ENCODE data around the gene PHRF1.
A peak's percentile ranks its signal among the peaks of the same experiment; 100 is the strongest.

Gene PHRF1

DNA sequence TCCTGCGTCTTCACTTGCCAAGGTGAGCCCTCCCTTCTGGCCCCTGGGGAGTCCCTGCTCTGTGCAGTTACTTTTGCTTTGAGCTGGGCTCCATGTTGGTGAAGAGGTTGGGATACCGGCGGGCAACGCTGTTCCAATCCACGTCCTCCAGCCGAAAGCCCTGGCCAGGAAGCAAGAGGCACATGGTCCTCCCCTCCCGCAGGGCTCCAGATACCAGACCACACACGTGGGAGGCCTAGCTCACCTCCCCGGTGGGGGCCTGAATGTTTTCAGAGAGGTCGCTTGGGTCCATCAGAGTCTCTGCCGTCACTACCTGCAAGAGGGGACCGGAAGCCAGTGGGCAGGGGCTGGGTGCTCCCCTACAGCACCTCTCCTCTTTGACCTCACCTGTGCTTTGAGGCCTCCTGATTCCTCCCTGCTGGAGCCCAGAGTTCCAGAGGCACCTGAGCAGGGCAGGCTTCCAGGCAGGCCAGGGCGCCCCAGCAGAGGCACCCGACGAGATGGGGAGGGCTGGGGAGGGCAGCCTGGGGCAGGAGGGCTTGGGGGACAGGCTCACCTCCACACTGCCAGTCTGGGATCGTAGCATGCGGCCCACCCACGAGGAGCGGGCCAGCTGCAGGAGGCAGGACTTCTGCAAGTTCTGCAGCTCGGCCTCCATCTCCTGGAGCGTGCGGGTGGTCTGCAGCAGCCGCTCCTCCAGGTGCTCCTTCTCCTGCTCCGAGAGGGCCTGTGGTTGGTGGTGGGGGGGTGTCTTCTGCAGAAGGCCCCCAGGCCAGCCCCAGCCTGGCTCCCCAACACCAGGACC, 18.7 kb upstream of the PHRF1 start:
- no peak for DNase-seq

DNA sequence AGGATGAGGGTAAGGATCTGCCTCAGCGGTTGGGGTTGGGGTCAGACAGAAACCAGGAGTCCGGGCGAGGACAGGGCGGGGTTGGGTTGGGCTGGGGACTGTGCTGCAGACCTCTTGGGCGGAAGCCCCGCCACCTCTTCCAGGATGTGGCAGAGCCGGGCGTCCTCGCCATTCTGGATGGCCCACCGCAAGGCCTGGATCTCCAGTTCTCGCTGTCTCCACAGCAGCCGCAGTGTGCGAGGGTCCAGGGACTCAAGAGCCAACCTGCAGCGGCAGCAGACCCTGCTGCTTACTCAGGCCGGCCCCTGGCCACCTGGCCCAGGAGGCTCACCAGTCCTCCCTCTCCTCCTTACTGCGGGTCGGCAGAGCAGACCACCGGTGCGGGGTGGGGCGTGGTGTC, 17.8 kb upstream of the PHRF1 start:
- DNase-seq, result no peak

DNA sequence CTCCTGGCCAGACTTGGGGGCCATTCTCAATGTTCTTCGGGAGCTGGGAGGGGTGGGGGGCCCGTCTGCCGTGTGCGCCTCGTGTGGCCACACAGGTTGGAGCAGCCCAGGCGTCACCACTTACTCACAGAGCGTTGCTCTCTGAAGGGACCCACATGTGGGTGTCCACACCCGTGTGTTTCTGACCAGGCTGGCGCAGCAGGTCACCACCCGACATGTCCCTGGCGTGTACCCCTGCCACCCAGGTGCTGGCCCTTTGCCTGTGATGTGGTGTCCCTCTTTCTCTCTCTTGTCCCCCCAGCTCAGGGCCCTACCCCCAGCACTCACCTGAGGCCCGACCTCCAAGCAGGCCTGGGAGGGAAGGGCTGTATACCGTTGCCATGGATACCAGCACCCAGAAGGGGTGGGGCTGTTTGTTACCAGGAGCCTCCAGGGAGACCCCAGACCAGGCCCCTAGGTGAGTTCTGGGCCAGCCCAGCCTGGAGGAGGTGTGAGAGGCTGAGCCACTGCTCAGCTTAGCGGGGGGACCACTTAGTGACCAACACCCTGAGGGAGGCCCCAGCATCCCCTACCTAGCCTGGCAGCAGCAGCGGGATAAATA, 17.1 kb upstream of the PHRF1 start:
- no peak for DNase-seq

DNA sequence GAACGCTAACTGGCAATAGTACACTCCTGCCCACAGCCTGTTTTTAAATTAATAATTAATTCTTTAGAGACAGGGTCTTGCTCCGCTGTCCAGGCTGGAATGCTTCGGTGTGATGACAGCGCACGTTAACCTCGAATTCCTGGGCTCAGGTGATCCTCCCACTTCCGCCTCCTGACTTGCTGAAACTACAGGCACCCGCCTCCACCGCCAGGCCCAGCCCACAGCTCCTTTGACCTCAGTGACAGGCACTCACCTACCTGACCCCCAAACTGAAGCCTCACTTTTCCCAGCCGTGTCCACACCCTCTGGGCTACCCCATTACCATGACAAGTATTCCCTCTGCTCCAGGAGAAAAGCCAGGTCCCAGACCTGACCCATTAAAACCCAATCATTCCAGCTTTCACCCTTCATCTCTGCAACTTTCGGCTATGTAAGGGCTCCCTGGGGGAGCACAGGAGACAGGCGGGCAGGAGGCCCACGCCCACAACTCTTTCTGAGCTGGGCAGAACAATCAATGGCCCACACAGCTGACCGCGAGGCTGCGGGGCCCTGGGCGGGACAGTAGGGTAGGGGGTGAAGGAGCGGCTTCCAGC, 16.5 kb upstream of the PHRF1 start:
- DNase-seq, result no peak

DNA sequence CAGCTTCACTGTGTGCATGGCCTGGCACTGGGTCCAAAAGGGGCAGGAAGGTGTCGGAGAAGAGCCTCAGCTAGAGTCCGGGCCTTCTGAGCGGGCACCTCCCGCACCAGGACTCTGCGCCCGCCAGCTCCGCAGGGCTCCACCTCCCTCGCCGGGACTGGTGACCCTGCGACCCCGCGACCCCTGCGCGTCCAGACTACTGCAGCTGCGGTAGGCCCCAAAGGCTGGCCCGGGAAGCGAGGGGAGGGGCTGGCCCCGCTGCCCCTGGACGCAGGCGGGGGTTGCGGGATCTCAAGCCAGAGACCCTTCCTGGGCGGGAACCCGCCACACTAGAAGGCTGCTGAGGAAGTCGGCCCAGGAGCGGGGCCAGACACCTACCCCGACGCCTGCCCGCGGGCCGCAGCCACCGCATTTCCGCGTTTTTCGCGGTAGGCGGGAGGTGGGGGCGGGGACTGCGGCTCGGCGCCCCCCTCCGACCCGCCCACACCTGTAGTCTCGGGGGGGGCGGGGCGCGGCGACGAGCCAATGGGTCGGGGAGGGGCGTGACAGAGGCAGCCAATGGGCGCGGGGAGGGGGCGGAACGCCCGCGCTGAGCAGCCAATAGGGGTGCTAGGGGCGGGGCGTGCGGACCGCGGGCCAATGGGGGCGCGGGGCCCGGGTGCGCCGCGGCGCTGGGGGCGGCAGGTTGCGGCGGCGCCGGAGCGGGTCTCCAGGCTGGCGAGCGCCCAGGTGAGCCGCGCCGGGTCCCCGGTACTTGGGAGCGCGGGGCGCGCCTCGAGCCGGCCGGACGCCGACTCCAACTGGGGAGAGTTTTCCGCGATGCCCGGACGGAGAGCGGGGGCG, 15.7 kb upstream of the PHRF1 start, which contains the start of the genes LMNTD2 and RASSF7:
Gene LMNTD2 (minus strand): TSS at position 434 of the 843 bp plus-strand sequence. CDS start 22 bp downstream, at position 412.
Gene RASSF7 (plus strand): TSS at position 666 of the 843 bp plus-strand sequence. CDS start 799 bp downstream, outside the sequence.
- DNase-seq, result peak; percentile 93 to 96

DNA sequence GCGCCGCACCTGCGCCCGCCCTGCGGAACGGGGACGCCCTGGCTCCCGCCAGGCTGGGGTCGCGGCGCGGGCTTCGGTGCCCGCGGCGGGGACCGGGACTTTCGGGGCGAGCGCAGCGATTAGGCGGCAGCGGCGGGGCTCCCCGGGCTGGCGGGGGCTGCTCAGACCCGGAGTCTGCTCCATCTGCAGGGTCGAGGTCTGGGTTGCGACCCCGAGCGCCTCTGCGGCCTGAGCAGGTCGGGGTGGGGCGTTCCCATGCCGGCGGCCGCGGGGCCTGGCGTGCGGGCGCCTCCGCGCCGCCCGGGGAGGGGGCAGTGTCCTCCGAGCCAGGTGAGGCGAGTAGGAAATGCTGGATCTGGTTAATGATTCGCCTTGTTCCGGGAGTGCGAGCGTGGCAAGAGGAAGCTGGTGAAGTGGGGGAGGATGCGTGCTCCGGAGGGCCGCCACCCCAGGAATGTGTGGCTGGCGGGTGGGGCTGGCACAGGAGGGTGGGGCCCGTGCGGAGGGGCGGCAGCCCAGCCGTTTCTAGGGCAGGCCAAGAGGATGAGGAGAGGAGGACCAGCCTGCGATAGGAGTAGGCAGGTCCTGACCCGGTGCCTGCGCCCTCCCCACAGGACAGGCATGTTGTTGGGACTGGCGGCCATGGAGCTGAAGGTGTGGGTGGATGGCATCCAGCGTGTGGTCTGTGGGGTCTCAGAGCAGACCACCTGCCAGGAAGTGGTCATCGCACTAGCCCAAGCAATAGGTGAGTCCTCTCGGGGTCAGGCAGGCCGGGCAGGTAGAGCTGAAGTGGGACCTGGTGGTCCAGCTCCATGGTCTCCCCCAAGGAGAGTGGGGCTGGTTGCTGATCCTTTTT, 14.9 kb upstream of the PHRF1 start:
- no peak for DNase-seq

DNA sequence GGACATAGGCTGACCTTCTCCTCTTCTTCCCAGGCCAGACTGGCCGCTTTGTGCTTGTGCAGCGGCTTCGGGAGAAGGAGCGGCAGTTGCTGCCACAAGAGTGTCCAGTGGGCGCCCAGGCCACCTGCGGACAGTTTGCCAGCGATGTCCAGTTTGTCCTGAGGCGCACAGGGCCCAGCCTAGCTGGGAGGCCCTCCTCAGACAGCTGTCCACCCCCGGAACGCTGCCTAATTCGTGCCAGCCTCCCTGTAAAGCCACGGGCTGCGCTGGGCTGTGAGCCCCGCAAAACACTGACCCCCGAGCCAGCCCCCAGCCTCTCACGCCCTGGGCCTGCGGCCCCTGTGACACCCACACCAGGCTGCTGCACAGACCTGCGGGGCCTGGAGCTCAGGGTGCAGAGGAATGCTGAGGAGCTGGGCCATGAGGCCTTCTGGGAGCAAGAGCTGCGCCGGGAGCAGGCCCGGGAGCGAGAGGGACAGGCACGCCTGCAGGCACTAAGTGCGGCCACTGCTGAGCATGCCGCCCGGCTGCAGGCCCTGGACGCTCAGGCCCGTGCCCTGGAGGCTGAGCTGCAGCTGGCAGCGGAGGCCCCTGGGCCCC, 14.1 kb upstream of the PHRF1 start:
- no peak for DNase-seq

DNA sequence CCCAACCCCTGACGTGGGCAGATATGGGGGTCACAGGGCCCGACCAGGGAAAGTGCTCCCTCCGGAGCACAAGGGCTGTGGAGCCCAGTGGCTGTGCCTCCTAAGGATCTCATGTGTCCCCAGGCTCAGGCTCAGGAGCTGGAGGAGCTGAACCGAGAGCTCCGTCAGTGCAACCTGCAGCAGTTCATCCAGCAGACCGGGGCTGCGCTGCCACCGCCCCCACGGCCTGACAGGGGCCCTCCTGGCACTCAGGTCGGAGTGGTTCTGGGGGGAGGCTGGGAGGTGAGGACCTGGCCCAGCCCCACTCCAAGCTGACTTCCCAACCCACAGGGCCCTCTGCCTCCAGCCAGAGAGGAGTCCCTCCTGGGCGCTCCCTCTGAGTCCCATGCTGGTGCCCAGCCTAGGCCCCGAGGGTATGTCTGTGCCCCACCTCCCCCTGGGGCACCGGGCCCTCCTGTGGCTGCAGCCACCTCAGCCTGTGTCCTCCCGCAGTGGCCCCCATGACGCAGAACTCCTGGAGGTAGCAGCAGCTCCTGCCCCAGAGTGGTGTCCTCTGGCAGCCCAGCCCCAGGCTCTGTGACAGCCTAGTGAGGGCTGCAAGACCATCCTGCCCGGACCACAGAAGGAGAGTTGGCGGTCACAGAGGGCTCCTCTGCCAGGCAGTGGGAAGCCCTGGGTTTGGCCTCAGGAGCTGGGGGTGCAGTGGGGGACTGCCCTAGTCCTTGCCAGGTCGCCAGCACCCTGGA, 13.0 kb upstream of the PHRF1 start:
- DNase-seq, result no peak

DNA sequence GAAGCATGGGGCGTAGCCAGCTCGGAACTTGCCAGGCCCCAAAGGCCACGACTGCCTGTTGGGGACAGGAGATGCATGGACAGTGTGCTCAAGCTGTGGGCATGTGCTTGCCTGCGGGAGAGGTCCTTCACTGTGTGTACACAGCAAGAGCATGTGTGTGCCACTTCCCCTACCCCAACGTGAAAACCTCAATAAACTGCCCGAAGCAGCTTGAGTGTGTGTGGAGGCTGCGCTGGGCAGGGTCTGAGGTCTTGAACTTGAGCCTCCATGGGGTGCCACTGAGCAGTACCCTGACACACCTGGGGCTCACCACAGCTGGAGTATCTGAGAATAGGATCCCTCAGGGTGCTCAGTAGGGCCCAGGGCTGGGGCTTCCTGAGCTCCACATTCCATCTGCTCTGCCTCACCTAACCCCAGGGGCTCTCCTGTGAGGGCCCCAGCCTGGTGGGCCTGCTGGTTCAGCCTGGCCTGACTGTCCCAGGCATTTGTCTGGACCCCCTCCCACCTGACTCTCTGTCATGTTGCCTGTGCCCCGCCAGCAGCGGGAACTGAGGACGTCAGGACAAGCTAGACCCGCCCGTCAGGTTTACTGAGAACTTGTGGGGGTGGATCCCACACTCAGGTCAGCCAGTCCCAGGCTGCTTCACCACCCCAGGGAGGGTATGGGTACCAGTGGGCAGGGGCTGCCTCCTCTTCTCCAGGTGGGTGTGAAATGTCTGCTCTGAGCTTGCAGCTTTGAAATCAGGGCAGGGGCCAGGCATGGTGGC, 12.3 kb upstream of the PHRF1 start:
- DNase-seq, result no peak

DNA sequence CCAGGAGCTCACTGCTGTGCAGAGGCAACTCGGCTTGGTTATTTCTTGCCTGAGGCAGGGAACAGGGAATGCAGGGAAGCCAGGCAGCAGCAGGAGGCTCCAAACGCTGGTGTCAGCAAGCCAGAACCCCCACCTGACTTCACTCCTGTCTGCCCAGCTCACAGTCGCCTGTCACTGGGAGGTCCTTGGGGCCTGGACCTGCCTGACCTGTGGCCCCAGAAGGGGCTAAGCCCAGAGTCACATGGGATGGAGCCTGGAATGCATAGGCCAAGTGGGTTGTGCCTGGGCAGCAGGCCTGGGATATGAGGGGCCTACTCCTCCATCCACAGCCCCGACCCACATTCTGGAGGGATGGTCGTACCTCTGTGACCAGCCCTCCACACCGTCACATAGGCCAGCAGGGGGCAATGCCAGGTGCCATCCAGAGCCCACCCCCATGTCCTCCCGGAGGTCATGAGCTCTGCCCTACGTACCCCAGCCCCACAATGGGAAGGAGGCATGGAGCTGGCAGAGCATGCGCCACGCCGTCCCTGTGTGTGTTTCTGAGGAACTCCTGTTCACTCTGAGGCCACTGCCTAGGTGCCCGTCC, 10.3 kb upstream of the PHRF1 start:
- no peak for DNase-seq

DNA sequence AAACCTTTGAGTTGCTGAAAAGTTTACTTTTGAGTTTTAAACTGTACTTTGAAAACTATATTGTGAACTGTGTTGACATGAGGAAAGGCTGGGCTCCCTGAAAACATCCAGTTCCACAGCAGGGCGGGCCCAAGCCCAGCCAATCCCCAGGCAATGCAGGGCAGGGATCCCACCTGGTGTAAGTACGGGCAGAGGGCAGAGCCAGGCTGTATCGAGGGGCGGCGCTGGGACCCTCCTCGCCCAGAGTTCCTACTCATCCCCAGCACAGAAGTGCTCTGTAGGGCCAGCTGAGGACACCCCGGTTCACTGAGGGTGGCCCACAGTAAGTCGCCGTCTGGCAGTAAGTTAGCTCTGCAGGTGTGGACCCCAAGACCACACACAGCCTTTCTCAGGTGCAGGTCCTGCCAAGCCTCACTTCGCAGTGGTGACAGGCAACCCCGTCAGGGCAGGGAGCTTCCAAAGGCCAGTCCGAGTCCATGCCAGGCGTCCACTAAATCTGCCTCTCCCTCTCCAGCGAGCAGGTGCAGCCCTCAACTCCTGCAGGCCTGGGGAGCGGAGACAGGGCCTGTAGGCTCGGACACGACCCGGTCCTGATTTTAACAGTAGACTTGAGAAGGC, 9.2 kb upstream of the PHRF1 start:
- no peak for DNase-seq

DNA sequence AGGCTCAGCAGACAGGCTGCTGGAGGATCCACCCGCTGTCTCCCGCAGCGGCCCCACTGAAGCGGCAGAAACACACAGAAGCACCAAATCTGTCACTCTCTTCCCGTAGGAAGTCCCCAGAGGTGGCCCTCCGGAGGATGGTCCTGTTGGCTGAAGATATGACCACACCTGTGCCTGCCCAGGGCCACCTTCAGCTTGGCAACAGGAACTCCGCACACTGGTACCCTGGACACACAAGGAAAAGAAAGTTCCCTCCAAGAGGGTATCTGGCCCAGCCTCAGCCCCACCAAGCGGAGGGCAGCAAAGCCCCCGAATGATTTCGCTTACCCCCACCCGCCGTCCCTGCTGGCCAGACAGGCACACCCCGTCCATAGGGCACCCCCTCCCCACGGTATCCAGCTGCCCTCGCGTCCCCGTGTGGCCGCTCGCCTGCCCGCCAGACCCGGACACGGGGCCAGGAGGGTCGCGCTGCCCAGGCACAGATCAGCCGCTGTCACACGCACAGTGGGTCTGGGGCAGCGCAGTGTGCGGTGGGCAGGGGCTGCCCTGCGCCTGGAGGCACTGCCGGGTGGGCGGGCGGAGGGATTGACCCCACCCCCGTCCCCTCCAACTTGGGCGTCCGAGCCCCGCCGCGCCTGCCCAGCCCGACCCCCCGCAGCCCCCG, 8.5 kb upstream of the PHRF1 start:
- no peak for DNase-seq

DNA sequence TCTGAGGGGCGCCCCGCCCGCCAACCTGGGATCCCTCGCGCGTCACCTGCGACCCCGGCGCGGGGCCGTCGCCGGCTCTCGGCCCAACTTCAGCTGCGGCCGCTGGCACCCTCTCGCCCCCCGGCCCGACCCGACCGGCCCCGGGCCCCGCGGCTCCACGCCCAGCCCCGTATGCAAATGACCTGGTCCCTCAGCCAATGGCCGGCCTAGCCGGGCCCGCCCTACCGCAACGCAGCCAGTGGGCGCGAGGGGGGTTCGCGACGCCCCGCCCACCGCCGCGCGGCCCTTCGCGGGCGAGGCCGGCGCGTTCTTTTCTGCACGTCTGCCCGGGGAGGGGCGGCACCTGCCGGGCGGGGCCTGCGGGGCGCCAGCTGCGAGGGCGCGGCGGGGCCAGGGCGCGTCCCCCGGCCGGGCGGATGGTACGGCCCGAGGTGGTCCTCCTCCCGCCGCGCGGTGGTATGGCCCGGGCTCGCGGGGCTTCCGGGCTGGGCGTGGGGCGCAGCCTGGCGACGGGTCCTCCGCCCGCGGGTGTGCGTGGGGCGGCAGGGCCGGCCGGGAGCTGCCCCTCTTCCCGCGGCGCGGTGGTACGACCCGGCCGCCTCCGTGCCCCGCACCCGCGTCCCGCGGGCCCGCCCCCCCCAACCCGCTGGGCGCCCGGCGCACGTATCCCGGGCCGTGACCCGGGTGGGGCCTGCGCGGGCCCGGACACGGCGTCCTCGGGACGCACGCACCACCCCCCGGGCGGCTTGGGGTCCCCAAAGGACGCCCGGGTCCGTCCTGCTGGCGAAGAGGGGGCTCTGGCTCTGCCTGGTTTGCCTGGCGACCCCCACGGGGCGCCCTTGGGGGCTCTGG, 7.7 kb upstream of the PHRF1 start:
- peak; percentile 96 for DNase-seq

DNA sequence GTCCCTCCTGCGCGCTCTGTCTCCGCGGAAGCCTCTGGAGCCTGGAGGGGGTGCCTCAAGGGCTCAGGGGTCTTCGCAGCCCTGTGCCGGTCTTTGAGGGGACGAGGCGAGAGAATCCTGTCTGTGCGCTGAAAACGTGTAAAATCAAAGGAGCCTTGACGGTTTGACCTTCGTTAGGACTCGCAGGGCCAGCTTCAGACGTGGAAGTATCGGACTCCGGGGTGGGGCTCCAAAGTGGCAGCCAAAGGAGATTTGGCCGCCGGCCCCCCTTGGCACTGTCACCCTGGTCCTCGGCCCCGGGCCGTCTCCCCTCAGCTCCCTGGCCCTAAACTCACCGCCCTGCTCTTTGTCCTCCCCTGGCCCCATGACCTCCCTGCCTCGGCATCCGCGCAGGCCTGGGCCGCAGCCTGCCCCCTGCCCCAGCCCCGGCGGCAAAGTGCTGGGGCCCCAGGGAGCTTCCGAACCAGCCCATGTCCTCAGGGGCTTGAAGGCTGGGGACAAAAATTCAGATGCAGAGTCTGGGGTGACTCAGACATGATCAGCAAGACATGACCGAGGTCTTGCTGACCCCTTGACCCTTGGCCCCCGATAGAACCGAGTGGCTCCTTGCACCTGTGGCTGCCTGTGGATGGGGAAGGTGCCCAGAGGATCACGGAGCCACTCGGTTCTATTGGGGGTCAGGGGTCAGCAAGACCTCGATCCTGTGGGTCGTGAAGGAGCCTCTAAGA, 6.9 kb upstream of the PHRF1 start:
- no peak for DNase-seq

DNA sequence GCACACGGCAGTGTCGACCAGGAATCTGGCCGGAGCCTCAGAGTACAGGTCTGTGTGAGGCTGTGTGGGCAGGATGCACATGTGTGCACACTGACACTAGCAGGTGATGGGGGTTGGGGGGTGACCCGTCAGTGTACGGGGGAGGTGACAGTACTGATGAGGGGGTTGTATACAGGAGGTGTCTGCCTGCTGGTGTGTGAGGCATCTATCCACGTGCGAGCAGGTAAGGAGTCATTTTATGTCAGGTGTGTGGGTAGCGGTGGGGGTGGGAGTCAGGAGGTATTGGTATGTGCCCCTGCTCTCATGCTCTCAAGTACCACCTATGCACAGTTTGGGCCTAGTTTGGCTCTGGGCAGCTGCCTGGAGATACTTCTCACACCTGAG, 4.5 kb upstream of the PHRF1 start:
- no peak for DNase-seq

DNA sequence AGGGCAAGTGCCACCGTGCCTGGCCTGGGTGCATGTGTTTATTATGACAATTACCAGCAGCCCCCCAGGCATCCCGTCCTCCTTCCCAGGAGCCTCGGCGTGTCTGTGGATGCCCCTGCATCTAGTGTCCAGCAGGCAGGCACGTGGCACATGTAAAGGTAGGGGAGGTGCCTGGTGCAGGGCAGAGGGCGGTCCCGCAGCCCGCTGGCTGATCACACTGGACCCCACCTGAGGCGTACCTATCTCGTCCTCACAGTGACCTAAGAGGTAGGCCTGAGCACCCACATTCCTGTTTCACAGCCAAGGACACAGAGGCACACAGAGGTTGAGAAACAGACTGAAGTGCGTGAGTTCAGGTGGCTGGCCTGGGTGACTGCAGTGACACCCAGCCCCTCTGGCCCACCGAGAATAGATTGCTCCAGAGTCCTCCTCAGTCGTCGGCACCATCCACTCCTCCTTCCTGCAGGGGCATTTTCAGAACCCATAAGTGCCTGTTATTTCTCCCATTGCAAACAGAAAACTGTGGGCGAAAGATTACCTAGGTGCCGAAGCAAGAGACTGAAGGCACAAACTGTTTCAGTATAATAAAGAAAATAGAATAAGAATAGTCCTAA, 3.0 kb upstream of the PHRF1 start:
- no peak for DNase-seq
